ENCODE data around the gene AFF2. TPM values are rescaled to one million over a fixed set of nuclear protein-coding genes. Genes with fewer than 3 reads are reported as not detected.

Gene AFF2
- total RNA-seq, 4 donors from 2014 or later, result 0.27 to 0.32 TPM; not detected in 2

- H3K27me3 ChIP-seq, result no peaks in the 10 kb centered on the region
- 54 to 69% methylated on average over 4 of the region's 4 CpGs for WGBS, 2 donors (ENCODE audit: low coverage in 1 of 2)
- in situ Hi-C loops (cut with MboI; ENCODE audit: low pct_ligation_motif_present in 1 of 4, low pct_unique_long_range_greater_than_20kb in 1 of 4, low sequenced_read_pairs in 3 of 4), result no loop called here
- H3K27ac ChIP-seq, result no peak overlapping the region
- no peak overlapping the region for H3K4me3 ChIP-seq
- no peak for DNase-seq
- no peaks in the 10 kb centered on the region for H3K36me3 ChIP-seq
- intact Hi-C loops (cut with DNase I; ENCODE audit: low total_unique reads), result no loop called here
- H3K4me1 ChIP-seq, result no peaks in the 10 kb centered on the region
- no peak for TF ChIP-seq POLR2A (IDR thresholded peaks at IDR 0.05)
- TF ChIP-seq EP300 (IDR thresholded peaks at IDR 0.05; ENCODE audit: low read depth), result no peak
- no peak for TF ChIP-seq CTCF (IDR thresholded peaks at IDR 0.05)
- TF ChIP-seq POLR2AphosphoS5 (IDR thresholded peaks at IDR 0.05), result no peak
- H3K9me3 ChIP-seq, result no peaks in the 10 kb centered on the region
These were observed 113.2 kb downstream of the AFF2 start for GRCh38 chrX:148613636-148614035.

GRCh38 chrX:148615491-148615890 lies 115.1 kb downstream of the AFF2 start:
- no peak for DNase-seq
- 40 to 62% methylated on average over 1 to 2 of the region's 2 CpGs for WGBS, 2 donors (ENCODE audit: low coverage in 1 of 2)
- intact Hi-C loops (cut with DNase I; ENCODE audit: low total_unique reads) (no loop called here), in situ Hi-C loops (cut with MboI; ENCODE audit: low pct_ligation_motif_present in 1 of 4, low pct_unique_long_range_greater_than_20kb in 1 of 4, low sequenced_read_pairs in 3 of 4) (no loop called here)
- Histone ChIP-seq H3K27ac (no peak overlapping the region), H3K4me3 (no peak overlapping the region), H3K27me3 (no peaks in the 10 kb centered on the region), H3K9me3 (no peaks in the 10 kb centered on the region), H3K4me1 (no peaks in the 10 kb centered on the region), H3K36me3 (no peaks in the 10 kb centered on the region)
- TF ChIP-seq CTCF (IDR thresholded peaks at IDR 0.05), result no peak
- TF ChIP-seq POLR2A (IDR thresholded peaks at IDR 0.05), result no peak
- TF ChIP-seq EP300 (IDR thresholded peaks at IDR 0.05; ENCODE audit: low read depth), result no peak
- TF ChIP-seq POLR2AphosphoS5 (IDR thresholded peaks at IDR 0.05), result no peak

- no peak overlapping the region for H3K27ac ChIP-seq
- no peak overlapping the region for H3K4me3 ChIP-seq
- no peak for TF ChIP-seq POLR2A (IDR thresholded peaks at IDR 0.05)
- no peak for TF ChIP-seq EP300 (IDR thresholded peaks at IDR 0.05; ENCODE audit: low read depth)
- TF ChIP-seq CTCF (IDR thresholded peaks at IDR 0.05), result no peak
- no peak for TF ChIP-seq POLR2AphosphoS5 (IDR thresholded peaks at IDR 0.05)
- no peaks in the 10 kb centered on the region for H3K36me3 ChIP-seq
- no peaks in the 10 kb centered on the region for H3K4me1 ChIP-seq
- no peak for DNase-seq
- in situ Hi-C loops (cut with MboI; ENCODE audit: low pct_ligation_motif_present in 1 of 4, low pct_unique_long_range_greater_than_20kb in 1 of 4, low sequenced_read_pairs in 3 of 4) (no loop called here), intact Hi-C loops (cut with DNase I; ENCODE audit: low total_unique reads) (no loop called here)
- H3K27me3 ChIP-seq, result no peaks in the 10 kb centered on the region
- WGBS, 2 donors (ENCODE audit: low coverage in 1 of 2), result 54 to 90% methylated on average over 2 to 3 of the region's 3 CpGs
- no peaks in the 10 kb centered on the region for H3K9me3 ChIP-seq
These were observed 118.3 kb downstream of the AFF2 start for GRCh38 chrX:148618470-148619445.

- in situ Hi-C loops (cut with MboI; ENCODE audit: low pct_ligation_motif_present in 1 of 4, low pct_unique_long_range_greater_than_20kb in 1 of 4, low sequenced_read_pairs in 3 of 4) (no loop called here), intact Hi-C loops (cut with DNase I; ENCODE audit: low total_unique reads) (no loop called here)
- no peaks in the 10 kb centered on the region for H3K36me3 ChIP-seq
- H3K9me3 ChIP-seq, result no peaks in the 10 kb centered on the region
- H3K27ac ChIP-seq, result no peak overlapping the region
- WGBS, 2 donors (ENCODE audit: low coverage in 1 of 2), result 88 to 90% methylated on average over 1 to 4 of the region's 4 CpGs
- no peaks in the 10 kb centered on the region for H3K4me1 ChIP-seq
- H3K4me3 ChIP-seq, result no peak overlapping the region
- no peak for TF ChIP-seq EP300 (IDR thresholded peaks at IDR 0.05; ENCODE audit: low read depth)
- DNase-seq, result no peak
- H3K27me3 ChIP-seq, result no peaks in the 10 kb centered on the region
These were observed 119.6 kb downstream of the AFF2 start for GRCh38 chrX:148620023-148620422.
